BLaER1 (cell line): ENCODE measurements around the gene CBLN1.

Experiments used
- H3K27ac ChIP-seq: shearing (Covaris generic); formaldehyde crosslinking; 2 replicates; pipeline ENCODE4 v1.8.1; 2022
- H3K27me3 ChIP-seq: shearing (Covaris generic); formaldehyde crosslinking; 2 replicates; pipeline ENCODE4 v1.8.1; 2022
- H3K36me3 ChIP-seq: shearing (Covaris generic); formaldehyde crosslinking; 2 replicates; pipeline ENCODE4 v1.8.1; 2022
- H3K4me1 ChIP-seq: shearing (Covaris generic); formaldehyde crosslinking; 2 replicates; pipeline ENCODE4 v1.8.1; 2022
- H3K4me2 ChIP-seq: shearing (Covaris generic); formaldehyde crosslinking; 2 replicates; pipeline ENCODE4 v1.8.1; 2022
- H3K4me3 ChIP-seq: shearing (Covaris generic); formaldehyde crosslinking; 2 replicates; pipeline ENCODE4 v1.8.1; 2022
- H3K9ac ChIP-seq: shearing (Covaris generic); formaldehyde crosslinking; 2 replicates; pipeline ENCODE4 v1.8.1; 2022
- H3K9me3 ChIP-seq: shearing (Covaris generic); formaldehyde crosslinking; 2 replicates; pipeline ENCODE4 v1.8.1; 2022
- H4K20me1 ChIP-seq: shearing (Covaris generic); formaldehyde crosslinking; 2 replicates; pipeline ENCODE4 v1.8.1; 2022
- Cebpa-rat ChIP-seq: shearing (Covaris generic); IDR thresholded peaks from 2 replicates; pipeline ENCODE4 v1.8.1; 2022

Gene CBLN1

DNA sequence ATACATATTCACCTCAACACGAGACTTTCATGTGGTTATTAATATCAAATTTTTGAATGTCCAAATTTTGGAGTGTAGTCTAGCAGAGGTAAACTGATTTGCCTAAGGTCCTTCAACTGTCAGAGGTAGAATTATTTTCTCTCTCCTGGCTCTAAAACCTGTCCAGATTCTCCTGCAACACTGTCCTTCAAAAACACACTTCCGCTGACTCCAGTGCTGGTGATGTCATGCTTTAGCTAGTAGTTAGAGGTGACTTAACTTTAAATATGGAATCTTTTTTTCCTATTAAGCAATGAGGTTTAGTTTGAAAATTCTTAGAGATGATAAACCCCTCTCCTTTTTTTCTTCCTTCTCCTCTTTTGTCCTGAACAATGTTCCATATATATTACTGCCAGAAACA is 10.8 kb upstream of the CBLN1 start:
- TF ChIP-seq Cebpa-rat = no peak

DNA sequence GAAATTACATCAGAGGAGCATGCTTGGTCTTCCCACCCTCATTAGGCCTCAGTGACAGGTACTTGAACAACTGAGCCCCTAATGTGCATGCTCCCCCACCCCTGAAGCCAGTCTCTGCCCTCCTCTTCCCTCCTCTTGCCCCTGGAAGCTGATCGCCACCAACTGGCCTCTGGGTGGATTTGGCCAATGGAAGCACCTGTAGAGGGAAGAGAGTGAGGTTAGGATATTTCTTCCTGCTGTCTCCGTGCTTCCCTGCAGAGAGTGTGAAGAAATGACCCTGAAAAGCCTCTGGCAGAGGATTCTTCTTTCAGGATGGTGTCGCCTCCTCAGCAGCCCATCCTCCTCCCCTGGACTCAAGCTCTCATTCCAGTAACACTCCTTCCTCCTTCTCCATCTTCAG is 5.9 kb upstream of the CBLN1 start:
- peaks cover 9% of the 10 kb centered on the region for H3K9me3 ChIP-seq
- TF ChIP-seq Cebpa-rat = no peak
- no peaks in the 10 kb centered on the region for H3K36me3 ChIP-seq
- no peak overlapping the region for H3K4me2 ChIP-seq
- no peaks in the 10 kb centered on the region for H3K27me3 ChIP-seq
- H4K20me1 ChIP-seq = no peaks in the 10 kb centered on the region
- no peak overlapping the region for H3K27ac ChIP-seq
- H3K4me3 ChIP-seq = no peak overlapping the region
- H3K9ac ChIP-seq = no peak overlapping the region
- H3K4me1 ChIP-seq = no peaks in the 10 kb centered on the region

More for the DNA sequence above, 10.8 kb upstream of the CBLN1 start:
- Histone ChIP-seq H3K27ac (no peak overlapping the region), H3K27me3 (no peaks in the 10 kb centered on the region), H3K4me1 (no peaks in the 10 kb centered on the region), H3K36me3 (no peaks in the 10 kb centered on the region), H4K20me1 (no peaks in the 10 kb centered on the region), H3K4me2 (no peak overlapping the region), H3K9me3 (no peaks in the 10 kb centered on the region), H3K4me3 (no peak overlapping the region), H3K9ac (no peak overlapping the region)

GRCh38 chr16:49284962-49285361 is 3.3 kb upstream of the CBLN1 start:
- Histone ChIP-seq H3K36me3 (no peaks in the 10 kb centered on the region), H3K9me3 (peaks cover 34% of the 10 kb centered on the region), H4K20me1 (no peaks in the 10 kb centered on the region), H3K4me1 (no peaks in the 10 kb centered on the region), H3K4me2 (no peak overlapping the region), H3K27me3 (0 out of 2 replicates have a peak, but pooled peaks cover 5% of the 10 kb centered on the region), H3K27ac (no peak overlapping the region), H3K4me3 (no peak overlapping the region), H3K9ac (no peak overlapping the region)
- no peak for TF ChIP-seq Cebpa-rat

GRCh38 chr16:49283376-49284049 is 1.9 kb upstream of the CBLN1 start:
- no peak for TF ChIP-seq Cebpa-rat
- H3K9me3 ChIP-seq = peaks cover 42% of the 10 kb centered on the region
- no peaks in the 10 kb centered on the region for H3K4me1 ChIP-seq
- no peak overlapping the region for H3K27ac ChIP-seq
- peaks cover 12% of the 10 kb centered on the region; the same call in 1 of the 2 replicates for H3K27me3 ChIP-seq
- H3K4me3 ChIP-seq = no peak overlapping the region
- H3K36me3 ChIP-seq = no peaks in the 10 kb centered on the region
- no peak overlapping the region for H3K9ac ChIP-seq
- H3K4me2 ChIP-seq = no peak overlapping the region
- no peaks in the 10 kb centered on the region for H4K20me1 ChIP-seq

- Histone ChIP-seq H3K4me1 (no peaks in the 10 kb centered on the region), H3K4me3 (no peak overlapping the region), H3K27ac (no peak overlapping the region), H4K20me1 (no peaks in the 10 kb centered on the region), H3K4me2 (no peak overlapping the region), H3K27me3 (peaks cover 18% of the 10 kb centered on the region; the same call in 1 of the 2 replicates), H3K9ac (no peak overlapping the region), H3K9me3 (peaks cover 42% of the 10 kb centered on the region), H3K36me3 (no peaks in the 10 kb centered on the region)
- TF ChIP-seq Cebpa-rat = no peak
These were observed 1.2 kb upstream of the CBLN1 start for GRCh38 chr16:49282690-49283375.

DNA sequence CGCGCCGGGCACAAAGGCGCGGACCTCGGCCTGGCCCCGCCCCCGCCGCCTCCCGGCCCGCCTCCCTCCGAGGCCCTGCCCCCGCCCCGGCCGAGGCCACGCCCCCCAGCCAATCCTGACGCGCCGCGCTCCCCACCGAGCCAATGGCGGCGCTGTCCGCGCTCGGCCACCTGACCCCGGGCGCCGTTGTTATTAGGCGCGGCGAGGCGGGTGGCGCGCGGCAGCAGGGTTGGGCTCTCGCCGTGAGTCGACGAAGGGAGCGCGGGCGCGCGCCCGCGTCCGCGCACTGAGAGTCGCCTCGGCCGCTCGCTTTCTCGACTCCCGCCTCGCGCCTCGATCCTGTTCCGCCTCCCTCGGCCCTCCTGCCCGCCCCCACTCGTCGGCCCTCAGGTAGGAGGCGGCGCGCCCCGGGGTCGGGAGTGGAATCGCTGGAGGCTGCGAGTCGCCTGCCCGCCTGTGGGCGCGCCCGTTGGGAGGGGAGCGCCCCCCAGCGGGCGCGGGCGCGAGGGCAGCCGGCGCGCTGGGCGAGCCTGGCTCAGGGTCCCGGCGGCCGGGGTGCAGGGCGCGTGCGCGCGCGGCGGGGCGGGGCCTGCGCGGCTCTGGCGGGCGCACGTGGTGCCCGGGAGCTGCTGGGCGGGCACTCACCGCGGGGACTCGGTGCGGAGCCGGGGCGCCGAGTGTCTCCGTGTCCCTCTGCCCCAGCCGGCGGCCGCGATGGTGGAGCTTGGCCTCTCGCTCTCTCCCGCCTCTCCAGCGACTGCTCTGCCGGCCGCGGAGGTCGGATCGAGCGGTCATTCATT is 405 bp upstream of the CBLN1 start:
- Histone ChIP-seq H3K4me2 (no peak overlapping the region), H3K36me3 (no peaks in the 10 kb centered on the region), H3K27ac (no peak overlapping the region), H3K27me3 (peaks cover 26% of the 10 kb centered on the region; the same call in 1 of the 2 replicates), H3K9me3 (peaks cover 42% of the 10 kb centered on the region), H4K20me1 (no peaks in the 10 kb centered on the region), H3K4me1 (no peaks in the 10 kb centered on the region), H3K9ac (no peak overlapping the region), H3K4me3 (no peak overlapping the region)
- no peak for TF ChIP-seq Cebpa-rat

DNA sequence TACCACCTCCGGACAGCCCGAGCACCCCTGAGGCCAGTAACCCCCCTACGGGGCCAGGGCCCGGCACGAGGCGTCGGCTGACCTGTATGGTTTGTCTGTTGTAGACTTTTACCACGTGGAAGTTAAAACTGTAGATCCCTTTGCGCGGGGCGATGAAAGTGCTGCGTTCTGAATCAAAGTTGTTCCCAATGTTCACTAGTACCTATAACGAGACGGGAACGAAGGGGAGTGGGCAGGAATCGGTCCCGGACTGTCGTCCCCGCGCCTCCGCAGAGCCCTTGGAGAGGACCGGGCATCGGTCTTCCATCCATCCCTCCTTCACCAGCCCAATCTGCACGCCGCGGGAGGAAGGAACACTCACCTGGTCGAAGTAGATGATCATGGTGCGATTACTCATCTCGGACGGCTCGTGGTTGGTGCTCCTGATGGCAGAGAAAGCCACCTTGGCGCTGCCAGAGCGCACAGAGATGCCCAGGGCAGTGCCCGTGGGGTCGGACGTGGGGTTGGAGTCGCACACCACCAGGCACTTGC is 732 bp downstream of the CBLN1 start:
- Histone ChIP-seq H3K9ac (no peak overlapping the region), H3K36me3 (no peaks in the 10 kb centered on the region), H4K20me1 (no peaks in the 10 kb centered on the region), H3K4me1 (peaks cover under 1% of the 10 kb centered on the region; the same call in 1 of the 2 replicates), H3K27me3 (peaks cover 28% of the 10 kb centered on the region; the same call in 1 of the 2 replicates), H3K9me3 (peaks cover 42% of the 10 kb centered on the region), H3K4me2 (no peak overlapping the region), H3K4me3 (no peak overlapping the region), H3K27ac (no peak overlapping the region)
- TF ChIP-seq Cebpa-rat = no peak

DNA sequence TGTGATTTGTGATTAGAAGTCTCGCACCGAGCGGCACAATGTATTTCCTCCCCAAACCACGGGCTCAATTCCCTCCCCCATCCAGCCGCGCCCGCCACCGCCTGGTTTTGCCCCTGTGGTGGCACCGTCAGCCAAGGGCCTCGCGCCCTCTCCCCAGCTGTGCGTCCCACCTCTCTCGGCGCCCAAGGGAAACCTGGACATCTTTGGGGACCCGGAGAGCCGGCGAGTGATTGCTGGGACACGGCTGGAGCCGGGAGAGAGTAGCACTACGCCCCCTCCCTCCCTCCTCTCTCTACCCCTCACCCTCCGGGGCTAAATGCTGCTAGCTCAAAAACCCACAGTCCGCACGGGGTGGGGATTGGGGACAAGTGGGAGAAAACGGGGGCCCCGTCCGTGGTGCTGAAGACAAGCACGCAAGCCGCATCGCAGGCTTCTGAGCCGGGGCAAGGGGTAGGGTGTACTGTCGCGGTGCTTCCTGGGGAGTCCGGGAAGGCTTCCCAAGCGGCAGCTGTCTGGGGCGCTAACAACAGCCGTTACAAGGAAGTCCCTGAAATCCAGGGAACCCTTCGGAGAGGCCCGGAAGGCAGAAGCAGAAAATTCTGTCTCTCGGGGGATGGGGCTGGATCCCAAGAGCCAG is 1.4 kb downstream of the CBLN1 start:
- Histone ChIP-seq H3K9me3 (peaks cover 42% of the 10 kb centered on the region), H3K36me3 (no peaks in the 10 kb centered on the region), H3K27ac (no peak overlapping the region), H3K4me3 (no peak overlapping the region), H3K4me2 (no peak overlapping the region), H3K9ac (no peak overlapping the region), H4K20me1 (no peaks in the 10 kb centered on the region), H3K27me3 (peaks cover 28% of the 10 kb centered on the region; the same call in 1 of the 2 replicates), H3K4me1 (peaks cover 7% of the 10 kb centered on the region; the same call in 1 of the 2 replicates)
- TF ChIP-seq Cebpa-rat = no peak
